Measurements from ENCODE around the gene SDE2. TPM values are rescaled to one million over a fixed set of nuclear protein-coding genes. Genes with fewer than 3 reads are reported as not detected.
"Not testable (repeated sequence)": the region's sequence is repeated elsewhere in the genome, so short reads cannot be mapped to it uniquely, and the experiment has no call there.

The SDE2 gene
- total RNA-seq, 4 donors from 2014 or later, result 4.4 to 19.2 (median 13.2) TPM

DNA sequence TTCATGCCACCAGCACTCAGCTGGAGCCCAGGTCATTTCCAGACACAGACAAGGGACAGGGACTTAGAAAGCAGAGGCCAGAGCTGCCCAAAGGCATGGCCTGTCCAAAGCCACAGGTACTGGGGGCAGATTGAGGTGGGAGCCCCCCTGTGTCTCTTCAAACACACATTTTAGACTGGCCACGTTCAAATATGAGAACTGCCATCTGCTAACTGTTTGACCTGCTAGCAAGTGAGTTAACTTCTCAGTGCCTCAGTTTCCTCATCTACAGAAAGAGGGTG lies 57.3 kb downstream of the SDE2 start:
- Histone ChIP-seq H3K36me3 (no peaks in the 10 kb centered on the region), H3K4me3 (no peak overlapping the region), H3K27ac (peak overlapping the region in 2 of 4 donors; percentile 49 to 77), H3K4me1 (peaks cover 5 to 11% (median 8%) of the 10 kb centered on the region in 4 donors), H3K27me3 (no peaks in the 10 kb centered on the region), H3K9me3 (no peaks in the 10 kb centered on the region)
- in situ Hi-C loops (cut with MboI; ENCODE audit: low pct_ligation_motif_present in 1 of 4, low pct_unique_long_range_greater_than_20kb in 1 of 4, low sequenced_read_pairs in 3 of 4) (no loop called here), intact Hi-C loops (cut with DNase I; ENCODE audit: low total_unique reads) (no loop called here)
- no peak for DNase-seq
- 38 to 50% methylated on average over 1 of the region's 1 CpG for WGBS, 2 donors (ENCODE audit: low coverage in 1 of 2)
- TF ChIP-seq POLR2A (IDR thresholded peaks at IDR 0.05) (no peak), EP300 (IDR thresholded peaks at IDR 0.05; ENCODE audit: low read depth) (no peak), CTCF (IDR thresholded peaks at IDR 0.05) (no peak), POLR2AphosphoS5 (IDR thresholded peaks at IDR 0.05) (no peak)

GRCh38 chr1:225941187-225941941 lies 57.8 kb downstream of the SDE2 start, which contains the start of gene LEFTY2:
LEFTY2 (minus strand) TSS chr1:225941220; CDS start chr1:225941140, 80 bp downstream.
- Histone ChIP-seq H3K4me1 (peaks cover 5 to 11% (median 8%) of the 10 kb centered on the region in 4 donors), H3K4me3 (no peak within 1 kb of the TSS), H3K9me3 (no peaks in the 10 kb centered on the region), H3K36me3 (no peaks in the 10 kb centered on the region), H3K27me3 (no peaks in the 10 kb centered on the region), H3K27ac (peak within 1 kb of the TSS; percentile 6 to 77 (median 34))
- in situ Hi-C loops (cut with MboI; ENCODE audit: low pct_ligation_motif_present in 1 of 4, low pct_unique_long_range_greater_than_20kb in 1 of 4, low sequenced_read_pairs in 3 of 4), result no loop called here
- DNase-seq, result no peak
- intact Hi-C loops (cut with DNase I; ENCODE audit: low total_unique reads), result no loop called here
- TF ChIP-seq POLR2A (IDR thresholded peaks at IDR 0.05) (no peak), CTCF (IDR thresholded peaks at IDR 0.05) (no peak), POLR2AphosphoS5 (IDR thresholded peaks at IDR 0.05) (no peak), EP300 (IDR thresholded peaks at IDR 0.05; ENCODE audit: low read depth) (no peak)
- WGBS, 2 donors (ENCODE audit: low coverage in 1 of 2), result 67% methylated on average over 1 to 6 of the region's 6 CpGs

- Histone ChIP-seq H3K9me3 (no peaks in the 10 kb centered on the region), H3K36me3 (no peaks in the 10 kb centered on the region), H3K27ac (peak overlapping the region; percentile 6 to 77 (median 34)), H3K4me3 (no peak overlapping the region), H3K4me1 (peaks cover 5 to 11% (median 8%) of the 10 kb centered on the region in 4 donors), H3K27me3 (no peaks in the 10 kb centered on the region)
- 79 to 100% methylated on average over 1 to 12 of the region's 25 CpGs for WGBS, 2 donors (ENCODE audit: low coverage in 1 of 2)
- in situ Hi-C loops (cut with MboI; ENCODE audit: low pct_ligation_motif_present in 1 of 4, low pct_unique_long_range_greater_than_20kb in 1 of 4, low sequenced_read_pairs in 3 of 4) (no loop called here), intact Hi-C loops (cut with DNase I; ENCODE audit: low total_unique reads) (no loop called here)
- DNase-seq, result no peak
- no peak for TF ChIP-seq POLR2AphosphoS5 (IDR thresholded peaks at IDR 0.05)
- no peak for TF ChIP-seq POLR2A (IDR thresholded peaks at IDR 0.05)
- no peak for TF ChIP-seq EP300 (IDR thresholded peaks at IDR 0.05; ENCODE audit: low read depth)
- TF ChIP-seq CTCF (IDR thresholded peaks at IDR 0.05), result no peak
Measured at GRCh38 chr1:225940385-225941151, 58.6 kb downstream of the SDE2 start.

DNA sequence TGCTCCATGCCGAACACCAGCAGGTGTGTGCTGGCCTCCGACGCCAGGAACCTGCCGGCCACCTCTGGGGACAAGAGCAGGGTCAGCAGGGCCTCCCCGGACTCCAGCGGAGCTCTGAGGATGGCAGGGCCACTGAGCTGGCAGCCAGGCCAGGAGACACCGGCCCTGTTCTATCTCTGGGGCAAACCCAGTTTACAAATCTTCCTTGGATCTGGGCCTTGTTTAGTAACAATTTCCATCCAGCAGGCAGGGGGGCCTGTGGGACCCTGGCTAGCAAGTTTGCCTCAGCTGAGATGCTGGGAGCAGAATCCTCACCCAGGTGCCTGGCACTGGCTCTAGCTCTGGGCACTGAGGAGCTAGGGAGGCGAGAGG lies 59.2 kb downstream of the SDE2 start:
- intact Hi-C loops (cut with DNase I; ENCODE audit: low total_unique reads); H3K27me3 ChIP-seq; DNase-seq; H3K9me3 ChIP-seq; H3K36me3 ChIP-seq; in situ Hi-C loops (cut with MboI; ENCODE audit: low pct_ligation_motif_present in 1 of 4, low pct_unique_long_range_greater_than_20kb in 1 of 4, low sequenced_read_pairs in 3 of 4): not testable (repeated sequence)
- peaks cover 5 to 11% (median 8%) of the 10 kb centered on the region in 4 donors for H3K4me1 ChIP-seq
- WGBS, 2 donors (ENCODE audit: low coverage in 1 of 2), result 74% methylated on average over 7 of the region's 8 CpGs; no CpG with 5 or more reads in 1 of the 2 donors
- H3K27ac ChIP-seq, result peak overlapping the region in 1 of 4 donors; percentile 13
- H3K4me3 ChIP-seq, result peak overlapping the region in 1 of 4 donors; percentile 20

GRCh38 chr1:225939097-225939938 lies 59.8 kb downstream of the SDE2 start:
- H3K27ac ChIP-seq, result peak overlapping the region in 1 of 4 donors; percentile 13
- peak overlapping the region in 1 of 4 donors; percentile 20 for H3K4me3 ChIP-seq
- intact Hi-C loops (cut with DNase I; ENCODE audit: low total_unique reads); DNase-seq; H3K27me3 ChIP-seq; in situ Hi-C loops (cut with MboI; ENCODE audit: low pct_ligation_motif_present in 1 of 4, low pct_unique_long_range_greater_than_20kb in 1 of 4, low sequenced_read_pairs in 3 of 4); H3K9me3 ChIP-seq; H3K36me3 ChIP-seq: not testable (repeated sequence)
- peaks cover 5 to 11% (median 8%) of the 10 kb centered on the region in 4 donors for H3K4me1 ChIP-seq
- WGBS, 2 donors (ENCODE audit: low coverage in 1 of 2), result 67 to 81% methylated on average over 3 to 56 of the region's 69 CpGs

Data from transverse colon (tissue), 4 donors.